Mammary epithelial cell (primary cell): ENCODE data around the gene CFAP210.

Source experiments
- EZH2 ChIP-seq: IDR thresholded peaks from 2 replicates; pipeline ENCODE4 v1.6.1; 2012; ENCODE audit warnings: low read length, inconsistent platforms, borderline replicate concordance
- TF ChIP-seq, protein P1 (sequence below), 2 donors: IDR thresholded peaks in 1 of 2; conservative IDR thresholded peaks in 1 of 2; 2 replicates each; pipeline ENCODE4 v1.5.1; 2011 to 2012; ENCODE audit warnings: inconsistent platforms in 2 of 2, low read length in 2 of 2, mild to moderate bottlenecking in 2 of 2, control low read depth in 1 of 2, low read depth in 1 of 2; ENCODE audit not compliant: insufficient read depth in 1 of 2; ENCODE audit errors: extremely low read depth in 1 of 2

DNA sequence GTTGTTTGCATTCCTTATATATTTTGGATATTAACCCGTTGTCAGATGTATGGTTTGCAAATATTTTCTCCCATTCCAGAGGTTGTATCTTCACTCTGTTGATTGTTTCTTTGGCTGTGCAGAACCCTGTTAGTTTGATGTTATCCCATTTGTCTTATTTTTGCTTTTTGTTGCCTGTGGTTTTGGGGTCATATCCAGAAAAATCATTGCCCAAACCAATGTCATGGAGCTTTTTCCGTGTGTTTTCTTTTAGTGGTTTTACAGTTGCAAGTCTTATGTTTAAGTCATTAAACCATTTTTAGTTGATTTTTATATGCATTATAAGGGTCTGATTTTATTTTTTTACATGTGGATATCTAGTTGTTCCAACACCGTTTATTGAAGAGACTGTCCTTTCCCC lies 74.3 kb downstream of the CFAP210 start:
- TF ChIP-seq, protein P1, sequence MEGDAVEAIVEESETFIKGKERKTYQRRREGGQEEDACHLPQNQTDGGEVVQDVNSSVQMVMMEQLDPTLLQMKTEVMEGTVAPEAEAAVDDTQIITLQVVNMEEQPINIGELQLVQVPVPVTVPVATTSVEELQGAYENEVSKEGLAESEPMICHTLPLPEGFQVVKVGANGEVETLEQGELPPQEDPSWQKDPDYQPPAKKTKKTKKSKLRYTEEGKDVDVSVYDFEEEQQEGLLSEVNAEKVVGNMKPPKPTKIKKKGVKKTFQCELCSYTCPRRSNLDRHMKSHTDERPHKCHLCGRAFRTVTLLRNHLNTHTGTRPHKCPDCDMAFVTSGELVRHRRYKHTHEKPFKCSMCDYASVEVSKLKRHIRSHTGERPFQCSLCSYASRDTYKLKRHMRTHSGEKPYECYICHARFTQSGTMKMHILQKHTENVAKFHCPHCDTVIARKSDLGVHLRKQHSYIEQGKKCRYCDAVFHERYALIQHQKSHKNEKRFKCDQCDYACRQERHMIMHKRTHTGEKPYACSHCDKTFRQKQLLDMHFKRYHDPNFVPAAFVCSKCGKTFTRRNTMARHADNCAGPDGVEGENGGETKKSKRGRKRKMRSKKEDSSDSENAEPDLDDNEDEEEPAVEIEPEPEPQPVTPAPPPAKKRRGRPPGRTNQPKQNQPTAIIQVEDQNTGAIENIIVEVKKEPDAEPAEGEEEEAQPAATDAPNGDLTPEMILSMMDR (conservative IDR thresholded peaks at IDR 0.05 in 1 of 2, IDR thresholded peaks at IDR 0.05 in 1 of 2; ENCODE audit: extremely low read depth in 1 of 2, insufficient read depth in 1 of 2, low read depth in 1 of 2, low read length in 2 of 2), result no peak
- no peak for TF ChIP-seq EZH2
